ENCODE data around the gene VANGL1. TPM values are rescaled to one million over a fixed set of nuclear protein-coding genes. Genes with fewer than 3 reads are reported as not detected.

VANGL1 gene
- polyA plus RNA-seq, 4 donors, result 14.8 to 16.8 (median 16.4) TPM

DNA sequence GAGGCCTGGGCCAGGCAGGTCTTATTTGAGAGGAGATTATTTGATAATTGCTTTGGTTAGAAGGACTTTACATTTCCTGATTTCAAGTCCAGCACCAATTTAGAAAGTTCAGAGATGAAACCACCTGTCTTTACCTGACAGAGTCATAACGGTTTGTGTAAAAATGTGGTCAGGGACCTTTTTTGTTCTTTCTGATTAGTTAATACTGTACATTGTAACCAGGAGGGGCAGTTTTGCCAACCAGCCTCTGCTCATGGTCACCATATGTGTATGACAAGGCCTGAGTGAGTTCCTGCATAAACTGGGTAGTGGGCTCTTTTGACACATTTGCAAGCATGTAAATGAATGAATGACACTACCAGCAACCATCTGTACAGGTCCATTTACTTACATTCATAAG, 55.8 kb downstream of the VANGL1 start:
- no peak for DNase-seq (ENCODE audit: low read depth in 4 of 4, low spot score in 3 of 4)

DNA sequence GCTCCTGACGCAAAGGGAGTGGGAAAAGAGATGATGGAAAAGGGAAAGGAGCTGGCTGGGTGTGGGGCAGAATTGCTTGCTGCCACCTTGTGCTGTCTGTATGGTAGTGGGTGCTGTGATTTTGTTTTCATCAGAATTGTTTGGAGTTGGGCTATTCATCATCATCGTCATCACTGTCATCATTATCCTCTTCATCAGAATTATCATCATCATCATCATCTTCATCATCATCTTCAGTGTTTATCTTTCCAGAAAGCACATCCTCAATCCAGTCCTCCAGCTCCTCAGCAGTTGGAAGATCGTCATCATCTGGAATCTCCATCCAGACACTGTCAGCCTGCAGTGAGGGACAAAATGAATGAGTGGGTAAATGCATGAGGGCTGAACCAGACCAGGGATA, 59.3 kb downstream of the VANGL1 start:
- no peak for DNase-seq (ENCODE audit: low read depth in 4 of 4, low spot score in 3 of 4)

DNA sequence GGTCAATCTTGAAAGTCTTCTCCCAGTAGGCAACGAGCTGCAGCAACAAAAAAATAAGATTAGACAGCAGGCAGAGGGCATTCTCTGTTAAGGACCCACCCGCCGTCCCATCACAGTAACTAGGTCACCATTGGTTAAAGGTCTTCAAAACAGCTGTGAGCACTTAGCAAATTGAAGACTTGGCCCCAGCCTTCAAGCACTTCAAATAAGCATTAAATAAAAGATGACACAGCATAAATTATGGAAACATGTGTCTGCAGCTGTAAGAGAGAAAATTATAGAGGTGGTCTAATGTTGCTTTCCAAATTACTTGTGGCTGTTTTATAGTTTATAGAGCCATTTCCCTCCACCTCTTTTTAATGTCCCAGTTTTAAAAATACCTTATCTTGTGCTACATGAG, 61.2 kb downstream of the VANGL1 start:
- DNase-seq (ENCODE audit: low read depth in 4 of 4, low spot score in 3 of 4), result peak in 2 of 4 donors; percentile 28 to 31

DNA sequence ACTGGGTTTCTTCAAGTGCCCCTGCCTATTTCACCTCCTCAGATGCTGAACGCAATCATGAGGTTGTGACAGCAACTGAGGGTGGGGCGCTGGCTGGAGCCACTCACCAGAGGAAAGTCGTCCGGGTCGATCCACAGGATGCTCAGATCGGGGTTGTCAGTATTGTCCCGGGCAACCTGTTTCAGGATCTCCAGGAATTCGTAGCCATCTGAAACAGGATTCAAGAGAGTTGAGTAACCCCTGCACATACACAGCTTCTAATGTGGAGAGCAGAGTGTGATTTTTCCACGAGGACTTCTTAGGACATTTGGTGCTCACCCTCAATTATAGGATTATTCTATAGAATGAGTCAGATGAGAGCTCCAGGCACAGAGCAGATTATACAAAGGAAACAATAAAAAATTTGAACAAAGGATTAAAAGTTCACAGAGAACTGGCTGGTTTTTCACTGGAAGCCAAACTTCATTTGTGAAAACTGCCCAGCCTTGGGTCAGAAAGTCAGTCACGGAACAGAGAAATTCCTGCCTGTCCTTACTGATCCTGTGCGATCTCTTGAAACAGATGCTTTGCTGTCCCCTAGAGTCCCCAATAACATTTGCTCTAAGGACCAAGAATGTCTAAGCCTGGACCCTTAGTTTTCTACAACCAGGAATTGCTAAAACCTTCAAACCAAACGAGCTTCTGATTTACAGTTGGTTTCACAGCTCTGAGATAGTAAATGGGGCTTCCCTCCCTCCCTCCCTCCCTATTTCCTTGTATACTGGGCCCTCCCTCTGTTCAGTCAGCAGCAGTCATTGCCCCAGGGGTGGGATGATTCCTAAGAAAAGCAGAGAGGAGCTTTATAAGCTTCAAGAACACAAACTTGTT, 63.5 kb downstream of the VANGL1 start:
- no peak for DNase-seq (ENCODE audit: low read depth in 4 of 4, low spot score in 3 of 4)

DNA sequence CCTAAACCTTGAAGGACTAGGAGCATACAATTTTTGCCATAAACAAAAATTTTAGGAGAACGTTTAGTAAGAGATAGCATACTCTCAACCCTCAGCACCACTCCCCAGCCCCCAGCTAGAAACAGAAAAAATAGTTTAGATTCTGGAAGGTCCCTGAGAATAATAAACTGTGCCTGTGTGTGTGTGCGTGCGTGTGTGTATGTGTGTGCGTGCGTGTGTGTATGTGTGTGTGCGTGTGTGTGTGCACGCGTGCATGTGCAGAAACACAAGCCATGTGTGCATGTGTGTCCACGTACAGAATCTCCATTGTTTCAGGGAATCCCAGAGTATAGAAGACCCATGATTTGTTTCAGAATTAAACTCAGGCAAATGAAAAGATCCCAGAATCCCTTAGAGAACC, 64.2 kb downstream of the VANGL1 start:
- no peak for DNase-seq (ENCODE audit: low read depth in 4 of 4, low spot score in 3 of 4)

DNA sequence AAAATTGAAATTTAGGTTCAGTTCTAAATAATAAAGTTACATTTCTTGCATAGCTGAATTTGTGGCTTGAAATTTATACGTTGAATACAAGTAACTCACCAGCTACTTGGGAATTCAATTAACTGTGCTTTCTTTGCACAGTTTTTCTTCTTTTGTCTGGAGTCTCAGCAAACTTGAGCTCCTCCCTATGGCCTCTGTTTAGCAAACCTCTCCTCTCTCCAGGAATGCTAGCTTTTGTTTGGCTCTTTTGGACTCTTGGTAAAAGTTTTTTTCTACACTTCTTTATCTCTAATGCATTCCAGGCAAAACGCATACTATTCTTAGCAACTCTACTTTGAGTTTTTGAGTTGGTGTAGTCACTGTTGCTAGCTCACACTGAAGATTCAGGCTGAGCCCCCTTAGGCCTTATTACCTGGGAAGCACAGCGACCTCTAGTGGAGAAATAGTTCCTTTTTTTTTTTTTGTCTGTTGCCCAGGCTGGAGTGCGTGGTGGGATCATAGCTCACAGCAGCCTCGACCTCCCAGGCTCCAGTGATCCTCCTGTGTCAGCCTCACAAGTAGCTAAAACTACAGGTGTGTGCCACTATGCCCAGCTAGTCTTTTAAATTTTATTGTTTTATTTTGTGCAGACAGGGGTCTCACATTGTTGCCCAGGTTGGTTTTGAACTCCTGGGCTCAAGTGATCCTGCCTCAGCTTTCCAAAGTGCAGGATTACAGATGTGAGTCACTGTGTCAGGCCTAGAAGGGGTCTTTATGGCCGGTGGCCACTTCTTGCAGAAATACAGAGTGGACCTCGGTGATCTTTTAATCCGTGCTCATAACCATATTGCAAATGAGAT, 65.0 kb downstream of the VANGL1 start:
- no peak for DNase-seq (ENCODE audit: low read depth in 4 of 4, low spot score in 3 of 4)

DNA sequence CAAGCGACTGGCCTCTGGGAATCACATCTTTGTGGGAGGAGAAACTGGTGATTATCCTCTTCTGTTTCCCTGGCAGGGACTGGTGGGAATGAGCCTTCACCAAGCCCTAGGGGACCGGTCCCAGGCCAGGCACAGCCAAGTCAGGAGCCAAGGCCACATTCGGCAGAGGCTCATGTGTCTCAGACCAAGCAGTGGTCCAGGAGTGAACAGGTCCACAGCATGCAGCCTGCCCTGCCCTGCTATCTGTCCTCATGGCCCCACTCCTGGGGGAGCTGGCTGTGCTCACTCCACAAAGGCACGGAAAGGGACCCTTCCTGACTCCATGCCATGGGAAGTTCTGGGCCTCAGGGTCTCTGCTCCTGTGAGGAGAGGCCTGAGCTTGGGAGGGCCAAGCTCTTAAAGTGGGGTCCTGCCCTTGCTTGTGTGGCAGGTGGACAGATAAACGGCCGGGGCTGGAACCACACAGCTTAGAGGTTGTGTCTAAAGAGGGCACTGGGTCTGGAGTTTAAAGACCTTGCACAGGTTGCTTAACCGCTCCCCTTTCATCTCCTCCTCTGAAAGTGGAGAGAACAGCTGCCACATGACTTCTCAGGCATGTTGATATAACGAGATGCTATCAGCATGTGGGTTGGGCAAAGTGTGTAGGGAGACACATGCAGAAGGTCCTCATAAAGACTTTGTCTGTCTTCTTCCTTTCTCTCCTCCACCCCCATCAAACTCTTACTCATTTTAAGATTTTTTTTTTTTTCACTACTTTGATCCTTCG, 69.3 kb downstream of the VANGL1 start:
- no peak for DNase-seq (ENCODE audit: low read depth in 4 of 4, low spot score in 3 of 4)

DNA sequence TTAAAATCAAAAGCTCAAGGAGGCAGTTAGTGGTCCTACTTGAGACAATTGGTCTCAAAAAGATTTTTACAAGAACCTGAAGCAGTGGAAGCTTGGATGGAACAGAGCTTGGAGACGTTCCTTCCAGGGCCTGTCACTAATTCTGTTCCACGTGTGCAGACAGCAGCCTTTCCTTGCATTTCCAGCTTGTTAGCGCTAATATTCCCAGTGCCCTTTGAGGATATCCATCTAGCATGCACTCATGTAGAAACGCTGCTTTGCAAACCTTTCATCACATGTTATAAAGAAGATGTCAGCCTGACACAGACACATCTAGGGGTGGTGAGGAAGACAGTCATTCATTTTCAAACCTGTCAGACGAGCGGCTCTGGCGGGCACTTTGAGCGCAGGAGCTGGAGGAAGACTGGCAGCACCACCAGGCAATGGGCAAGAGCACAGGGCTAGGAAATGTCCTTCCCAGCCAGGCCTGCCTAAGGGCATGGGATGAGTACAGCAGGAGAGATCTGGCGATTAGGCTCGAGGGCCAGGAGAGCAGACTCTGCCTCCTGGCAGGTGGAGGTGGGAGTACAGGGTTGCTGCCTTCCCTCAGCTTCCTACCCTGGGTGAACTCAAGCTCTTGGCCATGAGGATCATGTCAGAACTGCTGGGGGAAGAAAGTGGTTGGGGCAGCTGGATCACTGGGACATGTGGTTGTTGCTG, 71.3 kb downstream of the VANGL1 start:
- no peak for DNase-seq (ENCODE audit: low read depth in 4 of 4, low spot score in 3 of 4)

DNA sequence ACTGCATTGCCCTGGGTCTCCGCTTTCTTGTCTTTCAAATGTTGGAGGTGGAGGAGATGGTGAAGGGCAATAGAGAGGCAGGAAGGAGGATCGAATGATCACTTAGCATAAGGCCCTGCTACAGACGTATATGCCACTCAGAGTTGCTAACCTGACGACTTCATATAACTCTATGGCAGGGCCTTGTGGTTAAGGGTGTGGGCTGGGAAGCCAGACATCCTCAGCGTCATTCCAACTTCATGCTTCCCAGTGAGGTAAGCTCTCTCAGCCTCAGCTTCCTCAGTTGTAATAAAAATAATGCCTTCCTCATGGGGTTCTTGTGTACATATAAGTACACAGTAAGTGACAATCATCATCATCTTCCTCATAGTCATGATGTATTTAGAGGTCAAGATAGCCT, 72.1 kb downstream of the VANGL1 start:
- DNase-seq (ENCODE audit: low read depth in 4 of 4, low spot score in 3 of 4), result no peak

DNA sequence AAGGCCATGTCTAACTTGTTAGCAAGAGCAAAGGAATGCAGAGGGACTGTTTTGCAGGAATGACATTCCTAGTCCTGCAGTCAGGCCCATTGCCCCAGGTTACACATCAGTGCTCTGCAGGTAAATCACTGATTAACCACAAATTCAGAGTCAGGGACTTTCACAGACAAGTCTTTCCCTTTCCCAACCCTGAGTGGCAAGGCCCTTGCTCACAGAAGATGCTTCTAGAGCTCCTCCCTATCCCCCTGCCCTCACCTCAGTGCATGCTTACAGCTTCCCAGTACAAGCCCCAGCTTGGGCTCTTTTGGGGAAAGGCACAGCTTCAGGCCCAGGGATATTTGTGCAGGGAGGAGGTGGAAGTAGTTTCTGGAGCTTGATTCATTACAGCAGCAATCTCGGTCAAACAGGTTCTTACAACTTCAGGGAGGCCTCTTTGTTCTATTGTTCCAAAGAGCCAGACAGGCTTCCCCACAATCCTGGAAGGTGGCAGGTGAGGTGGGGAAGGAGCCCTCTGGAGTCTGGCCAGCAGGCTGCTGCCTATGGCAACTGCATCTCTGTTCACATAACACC, 72.9 kb downstream of the VANGL1 start:
- peak in 3 of 4 donors; percentile 43 to 61 (median 50) for DNase-seq (ENCODE audit: low read depth in 4 of 4, low spot score in 3 of 4)

DNA sequence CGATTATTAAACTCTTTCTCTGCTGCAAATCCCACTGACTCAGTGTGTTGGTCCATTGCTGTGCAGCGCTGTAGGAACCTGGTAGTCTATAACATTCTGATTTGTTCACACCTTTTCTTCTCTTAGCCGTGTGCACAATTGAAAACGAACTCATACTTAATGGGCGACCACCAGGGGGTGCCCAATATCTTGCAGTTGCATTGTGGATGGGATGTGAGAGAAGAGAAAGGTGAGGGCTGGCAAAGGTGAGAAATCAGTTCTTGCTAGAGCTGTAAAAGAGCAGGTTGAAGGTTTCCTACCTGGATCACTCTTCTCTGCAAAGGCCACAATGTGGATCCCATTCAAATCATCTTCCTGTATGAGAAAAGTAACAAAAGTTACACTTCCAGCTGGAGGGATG, 75.8 kb downstream of the VANGL1 start:
- no peak for DNase-seq (ENCODE audit: low read depth in 4 of 4, low spot score in 3 of 4)

DNA sequence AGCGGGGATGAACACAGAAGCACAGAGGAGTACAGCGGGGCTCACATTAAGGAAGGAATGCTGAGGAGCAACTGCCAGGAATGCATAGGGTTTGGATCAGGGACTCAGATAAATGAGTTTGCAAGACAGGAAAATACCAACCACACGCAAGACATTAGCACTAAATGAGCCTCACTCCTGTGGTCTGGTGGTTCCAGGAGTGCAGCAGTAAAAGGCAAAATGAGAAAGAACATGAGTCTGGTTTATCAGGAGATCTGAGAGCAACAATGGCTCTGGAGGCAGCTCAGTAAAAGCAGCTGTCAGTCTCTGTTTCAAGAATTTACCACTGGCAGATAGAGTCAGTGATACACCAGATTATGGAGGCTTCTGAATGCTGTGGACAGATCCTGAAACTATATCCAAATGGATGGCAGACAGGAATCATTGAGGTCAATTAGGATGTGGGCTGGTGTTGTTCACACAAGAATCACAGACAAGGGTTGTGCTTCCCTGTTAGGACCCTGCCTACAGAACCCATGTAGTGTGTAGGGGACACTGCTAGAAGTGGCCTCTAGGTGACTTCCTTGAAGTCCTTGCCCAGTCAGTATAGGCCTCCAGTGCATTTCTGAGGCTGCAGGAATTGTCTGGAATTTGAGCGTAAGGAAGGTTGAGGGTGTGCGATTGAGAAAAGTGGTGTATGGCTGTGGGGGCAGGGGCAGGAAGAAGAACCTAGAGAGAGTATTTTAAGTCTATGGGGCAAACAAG, 76.4 kb downstream of the VANGL1 start:
- DNase-seq (ENCODE audit: low read depth in 4 of 4, low spot score in 3 of 4), result no peak

DNA sequence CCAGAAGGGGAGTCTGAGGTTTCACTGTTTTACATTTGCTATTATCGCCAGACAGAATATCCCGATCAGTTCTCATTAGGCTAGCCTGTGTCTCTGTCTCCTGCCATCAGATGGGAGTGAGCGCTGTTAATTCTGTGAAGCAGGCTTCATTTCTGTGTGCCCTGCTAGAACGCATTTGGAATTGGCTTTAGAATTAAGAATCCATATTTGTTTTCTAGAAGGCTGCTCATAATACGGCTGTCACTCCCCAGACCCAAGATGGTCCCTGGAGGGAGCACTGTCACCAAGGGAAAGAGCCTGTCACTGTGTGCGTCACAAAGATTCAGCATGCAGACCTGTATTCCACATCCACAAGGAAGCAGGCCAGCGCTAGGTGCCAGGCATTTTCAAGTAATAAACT, 77.5 kb downstream of the VANGL1 start:
- DNase-seq (ENCODE audit: low read depth in 4 of 4, low spot score in 3 of 4), result no peak

DNA sequence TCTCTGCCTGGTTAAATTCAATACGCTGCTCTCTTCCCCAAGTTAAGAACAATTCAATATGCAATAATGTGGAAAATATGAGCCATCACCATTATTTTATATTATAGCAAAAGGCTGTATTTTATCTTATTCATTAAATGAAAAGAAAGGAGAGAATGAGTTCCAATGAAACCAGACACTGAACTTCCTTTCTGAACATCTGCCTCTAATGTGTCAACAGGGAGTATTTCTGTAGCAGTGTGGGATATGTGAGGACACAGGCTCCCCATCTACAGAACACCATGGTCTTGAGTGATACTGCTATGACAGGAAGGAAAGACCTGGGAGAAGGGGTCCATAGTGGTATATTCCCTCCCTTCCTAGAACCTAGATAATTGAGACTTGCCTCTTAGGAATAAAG, 80.5 kb downstream of the VANGL1 start:
- no peak for DNase-seq (ENCODE audit: low read depth in 4 of 4, low spot score in 3 of 4)

DNA sequence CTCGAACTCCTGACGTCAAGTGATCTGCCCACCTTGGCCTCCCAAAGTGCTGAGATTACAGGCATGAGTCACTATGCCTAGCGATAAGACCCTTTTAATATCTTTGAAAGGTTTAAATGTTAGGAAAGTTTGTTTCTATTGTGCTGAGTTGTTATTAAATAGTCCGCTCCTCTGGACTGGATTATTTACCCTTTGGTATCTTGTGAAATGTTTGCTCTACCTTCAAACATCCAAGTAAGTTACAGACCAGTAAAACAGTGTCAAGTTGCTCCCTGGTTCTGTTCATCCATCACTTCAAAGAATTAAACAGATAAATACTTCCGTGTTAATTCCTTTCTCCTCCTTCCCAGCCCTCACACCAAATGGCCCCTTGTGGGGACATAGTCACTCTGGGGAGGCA, 82.0 kb downstream of the VANGL1 start:
- no peak for DNase-seq (ENCODE audit: low read depth in 4 of 4, low spot score in 3 of 4)

DNA sequence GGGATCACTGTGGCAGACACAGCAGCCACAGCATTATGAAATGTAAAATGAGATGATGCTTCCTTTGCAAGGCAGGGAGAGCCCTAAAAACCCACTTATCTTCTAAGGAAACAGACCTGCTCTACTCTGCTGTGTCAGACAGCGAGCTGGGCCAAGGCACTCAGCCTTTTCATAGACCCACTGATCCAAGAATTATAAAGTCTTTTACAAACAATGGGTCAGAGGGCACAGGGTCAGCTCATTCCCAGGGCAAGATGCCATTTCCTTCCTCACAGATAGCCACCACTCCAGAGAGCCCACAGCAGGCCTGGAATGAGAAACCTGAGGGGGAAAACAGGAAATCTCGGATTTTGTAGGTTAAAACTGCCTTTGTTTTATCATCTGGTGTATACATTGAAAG, 83.8 kb downstream of the VANGL1 start:
- DNase-seq (ENCODE audit: low read depth in 4 of 4, low spot score in 3 of 4), result no peak

DNA sequence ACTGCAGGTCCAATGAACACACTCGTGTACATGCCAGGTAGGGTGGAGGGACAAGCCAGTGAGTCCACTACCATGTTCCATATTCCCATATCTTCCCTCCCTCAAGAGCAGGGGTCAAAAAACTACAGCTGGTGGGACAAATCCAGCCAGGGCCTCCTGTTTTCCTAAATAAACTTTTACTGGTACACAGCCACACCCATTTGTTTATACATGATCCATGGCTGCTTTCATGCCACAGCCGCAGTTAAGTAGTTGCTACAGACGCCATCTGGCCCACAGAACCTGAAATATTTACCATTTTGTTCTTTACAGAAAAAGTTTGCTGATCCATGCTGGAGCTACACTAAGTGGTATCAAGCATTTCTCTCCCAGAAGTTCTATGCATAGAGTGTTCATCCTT, 84.4 kb downstream of the VANGL1 start:
- DNase-seq (ENCODE audit: low read depth in 4 of 4, low spot score in 3 of 4), result no peak

DNA sequence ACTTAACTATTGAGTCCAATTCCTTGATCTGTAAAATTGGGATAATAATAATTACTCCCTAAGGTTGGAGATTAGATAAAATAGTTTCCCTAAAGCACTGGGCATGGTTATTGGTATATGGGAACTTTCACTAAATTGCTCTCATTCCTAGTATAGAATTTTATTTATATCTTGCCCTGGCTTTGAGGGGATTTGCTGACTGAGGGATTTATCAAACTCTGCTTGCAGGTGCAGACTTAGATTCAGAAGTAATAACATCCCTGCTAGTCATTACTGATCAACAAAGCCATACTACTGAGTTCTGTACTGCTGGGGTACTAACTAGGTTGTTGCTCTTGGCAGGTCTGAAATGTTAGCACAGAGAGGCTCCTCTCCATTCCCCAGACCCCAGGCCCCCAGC, 84.8 kb downstream of the VANGL1 start:
- no peak for DNase-seq (ENCODE audit: low read depth in 4 of 4, low spot score in 3 of 4)

DNA sequence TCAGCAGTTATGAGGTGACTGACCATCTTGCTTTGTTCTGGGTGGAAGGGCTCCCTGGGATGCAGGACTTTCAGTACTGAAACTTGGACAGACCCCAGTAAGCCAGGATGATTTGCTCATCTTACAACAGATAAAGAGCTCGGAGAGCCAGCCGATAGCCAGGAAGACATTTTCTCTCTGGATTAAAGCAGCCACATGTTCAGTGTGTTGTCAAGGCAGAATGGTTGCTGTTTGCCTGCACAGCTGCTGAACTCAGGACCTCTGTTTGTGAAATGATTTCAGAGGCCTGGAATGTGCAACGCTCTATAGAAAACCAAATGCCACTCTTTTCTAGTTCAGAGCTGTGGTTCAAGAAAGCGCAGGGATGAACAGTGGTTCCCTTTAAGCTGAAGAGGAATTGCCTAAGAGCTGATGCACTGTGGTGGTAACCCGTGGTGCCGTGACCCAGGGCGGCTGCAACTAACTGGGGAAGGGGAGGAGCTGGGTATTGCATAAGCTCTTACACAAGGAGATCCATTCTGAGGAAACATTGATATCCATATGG, 86.0 kb downstream of the VANGL1 start:
- peak in 2 of 4 donors; percentile 33 to 55 for DNase-seq (ENCODE audit: low read depth in 4 of 4, low spot score in 3 of 4)

Measured in right renal pelvis (tissue), 4 donors.